ENCODE results near the gene PLEKHA3. TPM values are rescaled to one million over a fixed set of nuclear protein-coding genes. Genes with fewer than 3 reads are reported as not detected.

Gene PLEKHA3
- total and polyA plus RNA-seq, 2 of the 4 experiments (the other 2 are of a cell fraction) = 3.9 to 5.5 TPM

DNA sequence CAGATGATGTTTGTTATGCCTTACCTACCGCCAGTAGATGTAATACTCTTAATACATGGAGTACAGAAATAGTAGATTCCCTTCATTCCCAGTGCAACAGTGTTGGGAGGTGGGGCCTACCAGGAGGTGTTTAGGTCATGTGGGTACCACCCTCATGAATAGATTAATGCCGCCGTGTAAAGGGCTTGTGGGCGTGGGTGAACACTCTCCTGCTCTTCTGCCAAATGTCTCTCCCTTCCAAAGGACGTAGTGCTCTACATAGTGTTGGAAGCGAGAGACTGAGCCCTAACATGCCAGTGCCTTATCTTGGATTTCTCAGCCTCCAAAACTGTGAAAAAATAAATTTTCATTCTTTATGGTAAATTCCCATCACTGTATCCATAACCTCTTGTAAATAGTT lies 30.1 kb downstream of the PLEKHA3 start:
- H2BK20ac ChIP-seq (ENCODE audit: low read depth, low read length) = no peak overlapping the region
- intact Hi-C loops (cut with micrococcal nuclease) (no loop called here), in situ Hi-C loops (cut with MboI; ENCODE audit: low sequenced_read_pairs) (no loop called here), dilution Hi-C loops (cut with HindIII; ENCODE audit: low sequenced_read_pairs, unreplicated experiment) (no loop called here)
- no peak overlapping the region for H3K27ac ChIP-seq (ENCODE audit: insufficient read depth, low read length)
- H3K14ac ChIP-seq (replicated peaks; ENCODE audit: low read depth, low read length) = no peak overlapping the region
- peaks cover 2% of the 10 kb centered on the region; the same call in 1 of the 2 replicates for H3K4me1 ChIP-seq (ENCODE audit: control insufficient read depth, insufficient read depth, low read length)
- H2BK15ac ChIP-seq (ENCODE audit: low read depth, low read length) = no peak overlapping the region
- ATAC-seq (ENCODE audit: low read depth) = no peak
- no peak overlapping the region for H3K4ac ChIP-seq (ENCODE audit: low read depth, low read length)
- no peak overlapping the region for H2BK5ac ChIP-seq (ENCODE audit: low read depth, low read length, poor library complexity, severe bottlenecking)
- H3K36me3 ChIP-seq (ENCODE audit: control insufficient read depth, insufficient read depth, low read length) = peaks cover 8% of the 10 kb centered on the region; the same call in 1 of the 2 replicates
- H2AK5ac ChIP-seq (ENCODE audit: low read depth, low read length) = no peak overlapping the region
- no peak overlapping the region for H4K8ac ChIP-seq (ENCODE audit: low read depth in 2 of 2, low read length in 2 of 2)
- ChIA-PET CTCF (interaction anchor here (0.6 kb wide), 1 partner anchor 1355 kb away, joined by 5 read pairs; no protein-coding TSS in a partner anchor), POLR2A (ENCODE audit: unreplicated experiment) (no interaction called here)
- H3K79me1 ChIP-seq (ENCODE audit: low read depth in 1 of 2, low read length in 2 of 2) = peaks cover 2 to 4% of the 10 kb centered on the region in 2 experiments; a peak in 2 of 4 replicates
- no peak overlapping the region for H4K5ac ChIP-seq (ENCODE audit: low read depth, low read length)
- TF ChIP-seq CEBPB (IDR thresholded peaks at IDR 0.05; ENCODE audit: low read depth, low read length) (no peak), RCOR1 (IDR thresholded peaks at IDR 0.05; ENCODE audit: insufficient replicate concordance, low read length) (no peak), NFE2L2 (IDR thresholded peaks at IDR 0.05; ENCODE audit: low read depth, low read length) (no peak), POLR2A (IDR thresholded peaks at IDR 0.05; ENCODE audit: low read depth, low read length) (no peak), MAFK (IDR thresholded peaks at IDR 0.05; ENCODE audit: low read depth, low read length) (no peak), RFX5 (IDR thresholded peaks at IDR 0.05; ENCODE audit: low read depth, low read length) (no peak), CHD1 (IDR thresholded peaks at IDR 0.05; ENCODE audit: low read depth, low read length) (no peak), BHLHE40 (IDR thresholded peaks at IDR 0.05; ENCODE audit: low read depth, low read length) (no peak), RAD21 (IDR thresholded peaks at IDR 0.05; ENCODE audit: low read length) (no peak), MXI1 (IDR thresholded peaks at IDR 0.05; ENCODE audit: borderline replicate concordance, low read depth, low read length) (no peak), SMC3 (IDR thresholded peaks at IDR 0.05; ENCODE audit: low read depth, low read length) (no peak), FOS (IDR thresholded peaks at IDR 0.05; ENCODE audit: low read depth, low read length) (no peak), MAZ (IDR thresholded peaks at IDR 0.05; ENCODE audit: borderline replicate concordance, low read depth, low read length) (no peak)
- TF ChIP-seq, protein P1, sequence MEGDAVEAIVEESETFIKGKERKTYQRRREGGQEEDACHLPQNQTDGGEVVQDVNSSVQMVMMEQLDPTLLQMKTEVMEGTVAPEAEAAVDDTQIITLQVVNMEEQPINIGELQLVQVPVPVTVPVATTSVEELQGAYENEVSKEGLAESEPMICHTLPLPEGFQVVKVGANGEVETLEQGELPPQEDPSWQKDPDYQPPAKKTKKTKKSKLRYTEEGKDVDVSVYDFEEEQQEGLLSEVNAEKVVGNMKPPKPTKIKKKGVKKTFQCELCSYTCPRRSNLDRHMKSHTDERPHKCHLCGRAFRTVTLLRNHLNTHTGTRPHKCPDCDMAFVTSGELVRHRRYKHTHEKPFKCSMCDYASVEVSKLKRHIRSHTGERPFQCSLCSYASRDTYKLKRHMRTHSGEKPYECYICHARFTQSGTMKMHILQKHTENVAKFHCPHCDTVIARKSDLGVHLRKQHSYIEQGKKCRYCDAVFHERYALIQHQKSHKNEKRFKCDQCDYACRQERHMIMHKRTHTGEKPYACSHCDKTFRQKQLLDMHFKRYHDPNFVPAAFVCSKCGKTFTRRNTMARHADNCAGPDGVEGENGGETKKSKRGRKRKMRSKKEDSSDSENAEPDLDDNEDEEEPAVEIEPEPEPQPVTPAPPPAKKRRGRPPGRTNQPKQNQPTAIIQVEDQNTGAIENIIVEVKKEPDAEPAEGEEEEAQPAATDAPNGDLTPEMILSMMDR (conservative IDR thresholded peaks at IDR 0.05; ENCODE audit: low read depth, low read length) = no peak
- TF ChIP-seq, protein P2, sequence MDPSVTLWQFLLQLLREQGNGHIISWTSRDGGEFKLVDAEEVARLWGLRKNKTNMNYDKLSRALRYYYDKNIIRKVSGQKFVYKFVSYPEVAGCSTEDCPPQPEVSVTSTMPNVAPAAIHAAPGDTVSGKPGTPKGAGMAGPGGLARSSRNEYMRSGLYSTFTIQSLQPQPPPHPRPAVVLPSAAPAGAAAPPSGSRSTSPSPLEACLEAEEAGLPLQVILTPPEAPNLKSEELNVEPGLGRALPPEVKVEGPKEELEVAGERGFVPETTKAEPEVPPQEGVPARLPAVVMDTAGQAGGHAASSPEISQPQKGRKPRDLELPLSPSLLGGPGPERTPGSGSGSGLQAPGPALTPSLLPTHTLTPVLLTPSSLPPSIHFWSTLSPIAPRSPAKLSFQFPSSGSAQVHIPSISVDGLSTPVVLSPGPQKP (IDR thresholded peaks at IDR 0.05; ENCODE audit: borderline replicate concordance, low read depth, low read length) = no peak
- TF ChIP-seq, protein P3, sequence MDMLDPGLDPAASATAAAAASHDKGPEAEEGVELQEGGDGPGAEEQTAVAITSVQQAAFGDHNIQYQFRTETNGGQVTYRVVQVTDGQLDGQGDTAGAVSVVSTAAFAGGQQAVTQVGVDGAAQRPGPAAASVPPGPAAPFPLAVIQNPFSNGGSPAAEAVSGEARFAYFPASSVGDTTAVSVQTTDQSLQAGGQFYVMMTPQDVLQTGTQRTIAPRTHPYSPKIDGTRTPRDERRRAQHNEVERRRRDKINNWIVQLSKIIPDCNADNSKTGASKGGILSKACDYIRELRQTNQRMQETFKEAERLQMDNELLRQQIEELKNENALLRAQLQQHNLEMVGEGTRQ (IDR thresholded peaks at IDR 0.05; ENCODE audit: low read depth, low read length) = no peak
- no peak overlapping the region for H3K4me3 ChIP-seq (ENCODE audit: insufficient read depth, low read depth, low read length)
- H4K91ac ChIP-seq (ENCODE audit: insufficient read depth, low read depth, low read length) = no peak overlapping the region
- H2BK120ac ChIP-seq (ENCODE audit: low read depth, low read length) = no peak overlapping the region
- no peak overlapping the region for H3K18ac ChIP-seq (ENCODE audit: low read depth, low read length)
- H2AFZ ChIP-seq (replicated peaks; ENCODE audit: low read length, poor library complexity) = no peak overlapping the region
- H2AK9ac ChIP-seq (replicated peaks; ENCODE audit: low read depth, low read length, poor library complexity) = no peak overlapping the region
- no peaks in the 10 kb centered on the region for H3K9me3 ChIP-seq (ENCODE audit: control insufficient read depth, insufficient read depth, low read length)
- no peaks in the 10 kb centered on the region for H3K27me3 ChIP-seq (ENCODE audit: control insufficient read depth, insufficient read depth, low read length)
- H3K9ac ChIP-seq (ENCODE audit: low read depth, low read length) = no peak overlapping the region
- H3K4me2 ChIP-seq (ENCODE audit: low read depth, low read length) = no peak overlapping the region
- WGBS, 2 experiments (ENCODE audit: extremely low coverage in 2 of 2, insufficient read length in 1 of 2) = no CpG with 5 or more reads among the region's 6 CpGs
- no peak overlapping the region for H3K23ac ChIP-seq (ENCODE audit: low read depth, low read length)
- H3K56ac ChIP-seq (ENCODE audit: extremely low read depth, insufficient read depth, low read length) = no peak overlapping the region
- no peak for DNase-seq
- H3K9me1 ChIP-seq (ENCODE audit: insufficient read depth, low read length) = no peaks in the 10 kb centered on the region
- H4K20me1 ChIP-seq (ENCODE audit: insufficient read depth, low read length) = no peaks in the 10 kb centered on the region
- no TSS peak for BruUV-seq (replicated peaks)
